Keratinocyte (primary cell): ENCODE results near the gene SRSF8. TPM values are rescaled to one million over a fixed set of nuclear protein-coding genes. Genes with fewer than 3 reads are reported as not detected.
"Not testable (repeated sequence)": the region's sequence is repeated elsewhere in the genome, so short reads cannot be mapped to it uniquely, and the experiment has no call there.

Source experiments
- DNase-seq: peaks from one replicate; pipeline ENCODE4 v3.0.0-alpha.2; 2011; ENCODE audit warnings: low read depth, missing footprints, low spot score
- FAIRE-seq: peaks from 2 replicates; lab custom pipeline; 2011; peaks lifted over from hg19 to GRCh38; lab: Jason Lieb, UNC
- H2AFZ ChIP-seq: 2 replicates; pipeline ENCODE4 v1.6.0; 2012; ENCODE audit warnings: low read length, control low read depth, inconsistent platforms; ENCODE audit not compliant: control insufficient read depth
- H3K27ac ChIP-seq: 2 replicates; pipeline ENCODE4 v1.5.1; 2011; ENCODE audit warnings: low read length; ENCODE audit not compliant: control insufficient read depth, insufficient read depth
- H3K27me3 ChIP-seq: 3 replicates; pipeline ENCODE4 v1.6.0; 2011; ENCODE audit warnings: low read length; ENCODE audit not compliant: control insufficient read depth, insufficient read depth; ENCODE audit errors: extremely low read depth
- H3K36me3 ChIP-seq, 2 experiments: 2 replicates in 1 of 2; 3 replicates in 1 of 2; pipeline ENCODE4 v1.5.1; 2011; ENCODE audit warnings: low read length in 2 of 2, mild to moderate bottlenecking in 1 of 2; ENCODE audit not compliant: control insufficient read depth in 2 of 2, insufficient read depth in 2 of 2; ENCODE audit errors: extremely low read depth in 1 of 2
- H3K4me1 ChIP-seq: 3 replicates; pipeline ENCODE4 v1.5.1; 2011; ENCODE audit warnings: low read length; ENCODE audit not compliant: control insufficient read depth, insufficient read depth; ENCODE audit errors: extremely low read depth
- H3K4me2 ChIP-seq: 3 replicates; pipeline ENCODE4 v1.6.0; 2011; ENCODE audit warnings: low read depth, low read length; ENCODE audit not compliant: control insufficient read depth, insufficient read depth; ENCODE audit errors: extremely low read depth
- H3K4me3 ChIP-seq, 3 experiments: fragments of 200-600 bp in 1 of 3; sonication (generic) in 1 of 3; 2 replicates in 2 of 3; 3 replicates in 1 of 3; pipeline ENCODE4 v1.5.1; 2011 to 2016; ENCODE audit warnings: low read length in 3 of 3, mild to moderate bottlenecking in 3 of 3, control low read depth in 2 of 3, inconsistent platforms in 1 of 3, low read depth in 1 of 3, mixed read lengths in 1 of 3, mixed run types in 1 of 3, moderate library complexity in 1 of 3; ENCODE audit not compliant: control insufficient read depth in 2 of 3, insufficient read depth in 2 of 3; ENCODE audit errors: extremely low read depth in 1 of 3
- H3K79me2 ChIP-seq: 2 replicates; pipeline ENCODE4 v1.6.0; 2012; ENCODE audit warnings: low read length; ENCODE audit not compliant: control insufficient read depth, insufficient read depth
- H3K9ac ChIP-seq: 3 replicates; pipeline ENCODE4 v1.6.0; 2011; ENCODE audit warnings: low read length; ENCODE audit not compliant: control insufficient read depth, insufficient read depth; ENCODE audit errors: extremely low read depth
- H3K9me1 ChIP-seq: 3 replicates; pipeline ENCODE4 v1.6.0; 2011; ENCODE audit warnings: low read length; ENCODE audit not compliant: control insufficient read depth, insufficient read depth; ENCODE audit errors: extremely low read depth
- H3K9me3 ChIP-seq: 2 replicates; pipeline ENCODE4 v1.5.1; 2012; ENCODE audit warnings: low read depth, low read length; ENCODE audit not compliant: control insufficient read depth
- H4K20me1 ChIP-seq: 3 replicates; pipeline ENCODE4 v1.6.0; 2011; ENCODE audit warnings: low read length; ENCODE audit not compliant: control insufficient read depth, insufficient read depth; ENCODE audit errors: extremely low read depth
- EZH2 ChIP-seq: IDR thresholded peaks from one replicate; pipeline ENCODE4 v1.6.1; 2012; ENCODE audit warnings: inconsistent platforms, mild to moderate bottlenecking, low read length, moderate library complexity
- dilution Hi-C: fragments of 300-500 bp; cut with MboI; formaldehyde crosslinking; loops from one replicate; pipeline ENCODE4 v1.7.0; 2020; ENCODE audit warnings: low sequenced_read_pairs; ENCODE audit not compliant: extremely low pct_ligation_motif_present
- polyA plus RNA-seq, 5 experiments: library from polyadenylated mRNA; depleted of rRNA in 3 of 5; stranded (reverse) in 3 of 5; stranded (forward) in 1 of 5; unstranded in 1 of 5; fragments of >200 nt; gene quantifications; 1 replicate in 1 of 5; 2 replicates in 3 of 5; 3 replicates in 1 of 5; pipeline versions ENCODE4 v1.2.1 to v1.2.3, GENCODE V29; 2011 to 2012; ENCODE audit warnings: missing spikeins in 2 of 5, low read depth in 1 of 5, low replicate concordance in 1 of 5
- TF ChIP-seq, protein P1 (sequence below), 3 experiments: IDR thresholded peaks in 1 of 3; conservative IDR thresholded peaks in 1 of 3; optimal IDR thresholded peaks in 1 of 3; 2 replicates in 2 of 3; 3 replicates in 1 of 3; pipeline versions ENCODE3 to v1.5.1; 2011; ENCODE audit warnings: low read length in 3 of 3, mild to moderate bottlenecking in 3 of 3, moderate library complexity in 2 of 3, control low read depth in 1 of 3, inconsistent platforms in 1 of 3; ENCODE audit not compliant: insufficient read depth in 2 of 3; ENCODE audit errors: extremely low read depth in 1 of 3

SRSF8 gene
- polyA plus RNA-seq, 1 donor (not counting 4 experiments of a cell fraction or from before 2014, with no cell fraction given) = 47.7 TPM

DNA sequence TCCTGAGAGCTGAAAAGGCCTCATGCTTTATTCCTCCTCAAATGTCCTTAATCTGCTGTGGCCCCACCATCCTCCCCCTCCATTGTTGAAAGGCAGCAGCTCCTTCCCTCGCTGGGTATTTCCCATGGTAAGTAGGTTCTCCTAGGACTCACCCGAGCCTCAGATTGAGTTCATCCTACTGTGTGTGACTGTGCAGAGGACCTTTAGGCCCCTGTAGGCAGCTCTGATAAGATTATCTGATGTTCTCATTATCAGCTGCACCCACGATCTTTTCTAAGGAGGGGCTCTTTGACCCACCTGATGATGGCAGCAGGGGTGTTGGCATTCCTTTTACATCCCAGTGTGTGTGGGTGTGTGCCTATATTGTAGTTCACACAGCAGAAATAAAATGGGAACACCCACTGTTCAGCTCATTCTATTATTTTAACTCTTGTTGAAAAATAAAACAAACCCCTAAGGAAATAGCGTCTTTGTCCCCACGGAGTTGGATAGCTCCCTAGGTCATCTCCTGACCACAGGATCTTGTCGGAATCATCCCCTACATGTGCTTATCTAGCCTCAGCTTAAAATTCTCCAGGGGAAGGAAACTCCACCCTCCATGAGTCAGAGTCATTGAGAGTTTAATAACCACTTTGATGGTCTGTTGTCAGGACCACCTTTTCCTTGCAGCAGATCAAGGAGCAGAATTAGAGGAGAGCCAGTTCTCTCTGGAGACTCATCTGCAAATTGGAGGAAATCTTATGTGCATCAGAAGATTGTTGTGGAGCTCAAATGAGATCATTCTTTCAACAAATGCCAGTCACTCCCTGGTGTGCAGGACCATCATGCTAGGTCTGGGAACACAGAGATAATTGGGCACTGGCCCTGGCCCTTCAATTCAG lies 42.2 kb downstream of the SRSF8 start:
- Histone ChIP-seq H2AFZ (peak overlapping the region; percentile 13), H3K4me3 (no peak overlapping the region), H3K27ac (peak overlapping the region; percentile 74), H3K36me3 (no peaks in the 10 kb centered on the region), H3K9ac (peak overlapping the region; percentile 66), H3K4me1 (peaks cover 41% of the 10 kb centered on the region), H3K79me2 (peaks cover 14% of the 10 kb centered on the region), H3K4me2 (peak overlapping the region; percentile 68), H3K27me3 (no peaks in the 10 kb centered on the region), H4K20me1 (no peaks in the 10 kb centered on the region), H3K9me1 (no peaks in the 10 kb centered on the region), H3K9me3 (no peaks in the 10 kb centered on the region)
- dilution Hi-C loops = no loop called here
- TF ChIP-seq, protein P1, sequence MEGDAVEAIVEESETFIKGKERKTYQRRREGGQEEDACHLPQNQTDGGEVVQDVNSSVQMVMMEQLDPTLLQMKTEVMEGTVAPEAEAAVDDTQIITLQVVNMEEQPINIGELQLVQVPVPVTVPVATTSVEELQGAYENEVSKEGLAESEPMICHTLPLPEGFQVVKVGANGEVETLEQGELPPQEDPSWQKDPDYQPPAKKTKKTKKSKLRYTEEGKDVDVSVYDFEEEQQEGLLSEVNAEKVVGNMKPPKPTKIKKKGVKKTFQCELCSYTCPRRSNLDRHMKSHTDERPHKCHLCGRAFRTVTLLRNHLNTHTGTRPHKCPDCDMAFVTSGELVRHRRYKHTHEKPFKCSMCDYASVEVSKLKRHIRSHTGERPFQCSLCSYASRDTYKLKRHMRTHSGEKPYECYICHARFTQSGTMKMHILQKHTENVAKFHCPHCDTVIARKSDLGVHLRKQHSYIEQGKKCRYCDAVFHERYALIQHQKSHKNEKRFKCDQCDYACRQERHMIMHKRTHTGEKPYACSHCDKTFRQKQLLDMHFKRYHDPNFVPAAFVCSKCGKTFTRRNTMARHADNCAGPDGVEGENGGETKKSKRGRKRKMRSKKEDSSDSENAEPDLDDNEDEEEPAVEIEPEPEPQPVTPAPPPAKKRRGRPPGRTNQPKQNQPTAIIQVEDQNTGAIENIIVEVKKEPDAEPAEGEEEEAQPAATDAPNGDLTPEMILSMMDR (optimal IDR thresholded peaks at IDR 0.05 in 1 of 3, IDR thresholded peaks at IDR 0.05 in 1 of 3, conservative IDR thresholded peaks at IDR 0.05 in 1 of 3; ENCODE audit: extremely low read depth in 1 of 3, insufficient read depth in 2 of 3, low read length in 3 of 3) = no peak
- TF ChIP-seq EZH2 = no peak
- FAIRE-seq = no peak
- DNase-seq = no peak

DNA sequence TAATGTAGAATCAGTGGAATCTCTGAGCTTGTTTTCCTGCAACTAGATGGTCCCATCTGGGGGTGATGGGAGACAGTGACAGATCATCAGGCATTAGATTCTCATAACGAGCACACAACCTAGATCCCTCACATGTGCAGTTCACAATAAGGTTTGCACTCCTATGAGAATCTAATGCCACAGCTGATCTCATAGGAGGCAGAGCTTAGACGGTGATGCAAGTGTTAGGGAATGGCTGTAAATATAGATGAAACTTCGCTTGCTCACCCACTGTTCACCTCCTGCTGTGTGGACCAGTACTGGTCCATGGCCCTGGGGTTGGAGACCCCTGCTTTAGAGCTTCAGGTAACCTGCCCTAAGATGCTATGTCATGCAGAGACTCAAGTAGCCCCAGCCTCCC lies 44.8 kb downstream of the SRSF8 start:
- dilution Hi-C loops = not testable (repeated sequence)

More for the DNA sequence above, 44.8 kb downstream of the SRSF8 start:
- not testable (repeated sequence) for H3K9me3 ChIP-seq, H3K4me3 ChIP-seq, H3K9me1 ChIP-seq, H3K9ac ChIP-seq, H4K20me1 ChIP-seq, DNase-seq, H2AFZ ChIP-seq, H3K36me3 ChIP-seq, H3K27ac ChIP-seq, FAIRE-seq, H3K27me3 ChIP-seq, H3K4me2 ChIP-seq
- H3K4me1 ChIP-seq = peaks cover 26% of the 10 kb centered on the region
- H3K79me2 ChIP-seq = peaks cover 10% of the 10 kb centered on the region
